ENCODE results near the gene CTLA4. TPM values are rescaled to one million over a fixed set of nuclear protein-coding genes. Genes with fewer than 3 reads are reported as not detected.

Gene CTLA4
- total and polyA plus RNA-seq, 2 experiments from 2014 or later: not detected

DNA sequence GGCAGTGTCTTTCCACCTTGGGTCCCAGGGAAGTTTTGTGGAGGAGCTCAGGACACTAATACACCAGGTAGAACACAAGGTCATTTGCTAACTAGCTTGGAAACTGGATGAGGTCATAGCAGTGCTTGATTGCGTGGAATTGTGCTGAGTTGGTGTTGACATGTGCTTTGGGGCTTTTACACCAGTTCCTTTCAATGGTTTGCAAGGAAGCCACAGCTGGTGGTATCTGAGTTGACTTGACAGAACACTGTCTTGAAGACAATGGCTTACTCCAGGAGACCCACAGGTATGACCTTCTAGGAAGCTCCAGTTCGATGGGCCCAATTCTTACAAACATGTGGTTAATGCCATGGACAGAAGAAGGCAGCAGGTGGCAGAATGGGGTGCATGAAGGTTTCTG is 5.9 kb downstream of the CTLA4 start:
- DNase-seq (ENCODE audit: low read depth in 1 of 2, low spot score in 1 of 2): no peak
- Histone ChIP-seq H3K9me3 (ENCODE audit: low read depth) (no peaks in the 10 kb centered on the region), H3K36me3 (no peaks in the 10 kb centered on the region), H3K4me1 (ENCODE audit: low read depth) (no peaks in the 10 kb centered on the region), H3K27ac (no peak overlapping the region), H3K4me3 (no peak overlapping the region), H3K27me3 (no peaks in the 10 kb centered on the region)
- no peak for TF ChIP-seq CTCF (IDR thresholded peaks at IDR 0.05; ENCODE audit: low read depth, low read length)

- Histone ChIP-seq H3K4me1 (ENCODE audit: low read depth) (no peaks in the 10 kb centered on the region), H3K36me3 (no peaks in the 10 kb centered on the region), H3K27me3 (no peaks in the 10 kb centered on the region), H3K9me3 (ENCODE audit: low read depth) (no peaks in the 10 kb centered on the region), H3K27ac (no peak overlapping the region), H3K4me3 (no peak overlapping the region)
- TF ChIP-seq CTCF (IDR thresholded peaks at IDR 0.05; ENCODE audit: low read depth, low read length): no peak
- DNase-seq (ENCODE audit: low read depth in 1 of 2, low spot score in 1 of 2): no peak
Measured at GRCh38 chr2:203873921-203874631, 6.5 kb downstream of the CTLA4 start.

DNA sequence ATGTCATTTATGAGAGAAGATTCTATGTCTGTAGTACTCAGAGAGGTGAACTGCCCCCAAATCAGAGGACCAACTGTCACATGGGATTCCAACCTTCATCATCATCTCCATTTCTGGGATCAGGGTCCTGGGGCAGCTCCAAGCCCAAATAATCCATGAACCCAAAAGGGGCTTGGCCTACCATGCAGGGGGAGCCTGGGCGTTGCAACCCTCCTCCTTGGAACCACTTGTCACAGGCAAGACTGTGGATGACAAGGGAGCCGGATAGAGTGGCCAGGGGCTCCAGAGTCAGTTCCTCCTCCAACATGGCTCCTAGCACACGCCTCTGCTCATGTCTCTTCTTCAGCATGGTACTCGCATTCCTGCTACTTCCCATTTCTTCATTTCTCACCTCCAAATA is 7.9 kb downstream of the CTLA4 start:
- H3K4me1 ChIP-seq (ENCODE audit: low read depth): no peaks in the 10 kb centered on the region
- no peaks in the 10 kb centered on the region for H3K9me3 ChIP-seq (ENCODE audit: low read depth)
- no peaks in the 10 kb centered on the region for H3K27me3 ChIP-seq
- no peaks in the 10 kb centered on the region for H3K36me3 ChIP-seq
- H3K27ac ChIP-seq: no peak overlapping the region
- no peak for TF ChIP-seq CTCF (IDR thresholded peaks at IDR 0.05; ENCODE audit: low read depth, low read length)
- no peak overlapping the region for H3K4me3 ChIP-seq
- no peak for DNase-seq (ENCODE audit: low read depth in 1 of 2, low spot score in 1 of 2)

- Histone ChIP-seq H3K9me3 (ENCODE audit: low read depth) (no peaks in the 10 kb centered on the region), H3K27ac (no peak overlapping the region), H3K27me3 (no peaks in the 10 kb centered on the region), H3K4me1 (ENCODE audit: low read depth) (no peaks in the 10 kb centered on the region), H3K4me3 (no peak overlapping the region), H3K36me3 (no peaks in the 10 kb centered on the region)
- TF ChIP-seq CTCF (IDR thresholded peaks at IDR 0.05; ENCODE audit: low read depth, low read length): no peak
- no peak for DNase-seq (ENCODE audit: low read depth in 1 of 2, low spot score in 1 of 2)
Measured at GRCh38 chr2:203876328-203876727, 8.8 kb downstream of the CTLA4 start.

- no peak for TF ChIP-seq CTCF (IDR thresholded peaks at IDR 0.05; ENCODE audit: low read depth, low read length)
- Histone ChIP-seq H3K9me3 (ENCODE audit: low read depth) (no peaks in the 10 kb centered on the region), H3K4me3 (no peak overlapping the region), H3K27me3 (no peaks in the 10 kb centered on the region), H3K4me1 (ENCODE audit: low read depth) (no peaks in the 10 kb centered on the region), H3K27ac (no peak overlapping the region), H3K36me3 (no peaks in the 10 kb centered on the region)
- DNase-seq (ENCODE audit: low read depth in 1 of 2, low spot score in 1 of 2): no peak
Measured at GRCh38 chr2:203878063-203878462, 10.5 kb downstream of the CTLA4 start.

Measured in cardiac muscle cell (in vitro differentiated cells and primary cell).